Stimulated activated CD4-positive, alpha-beta T cell treated with anti-CD3 and anti-CD28 coated beads, Interleukin-12 subunit alpha, Interleukin-12 subunit beta, amount 100 ng/mL, for 4 hours (primary cell): ENCODE measurements around the gene ABHD16A.

Source experiments
- DNase-seq: peaks from one replicate; pipeline ENCODE4 v3.0.0-alpha.2; 2020

Gene ABHD16A

GRCh38 chr6:31702819-31703716 is at the start of gene ABHD16A:
ABHD16A (minus strand) TSS chr6:31703324; CDS start chr6:31703281, 43 bp downstream.
- DNase-seq = peak; percentile 95

GRCh38 chr6:31752739-31753319 is 49.7 kb upstream of the ABHD16A start:
- DNase-seq = no peak

GRCh38 chr6:31750411-31751022 is 47.4 kb upstream of the ABHD16A start:
- DNase-seq = no peak

- no peak for DNase-seq
Measured at GRCh38 chr6:31749301-31750036, 46.3 kb upstream of the ABHD16A start.

- DNase-seq = no peak
Measured at GRCh38 chr6:31744422-31744821, 41.3 kb upstream of the ABHD16A start.

- no peak for DNase-seq
Measured at GRCh38 chr6:31742894-31743293, 39.8 kb upstream of the ABHD16A start.

- no peak for DNase-seq
Measured at GRCh38 chr6:31741815-31742214, 38.7 kb upstream of the ABHD16A start.

- no peak for DNase-seq
Measured at GRCh38 chr6:31740397-31741223, 37.5 kb upstream of the ABHD16A start.

GRCh38 chr6:31739639-31740396 is 36.7 kb upstream of the ABHD16A start, which contains the start of gene MSH5:
MSH5 (plus strand) TSS chr6:31740005; CDS start chr6:31740467, 462 bp downstream.
- DNase-seq = peak; percentile 94

GRCh38 chr6:31737991-31738979 is 35.2 kb upstream of the ABHD16A start:
- DNase-seq = peak; percentile 40

GRCh38 chr6:31737315-31737990 is 34.3 kb upstream of the ABHD16A start:
- DNase-seq = no peak

- DNase-seq = no peak
Measured at GRCh38 chr6:31736768-31737314, 33.7 kb upstream of the ABHD16A start.

GRCh38 chr6:31736021-31736767 is 33.1 kb upstream of the ABHD16A start, which contains the start of gene CLIC1:
CLIC1 (minus strand) TSS chr6:31736530; CDS start chr6:31736300, 230 bp downstream.
- peak; percentile 78 for DNase-seq

- peak; percentile 30 for DNase-seq
Measured at GRCh38 chr6:31734821-31735406, 31.8 kb upstream of the ABHD16A start.

GRCh38 chr6:31734247-31734820 is 31.2 kb upstream of the ABHD16A start:
- DNase-seq = no peak

- no peak for DNase-seq
Measured at GRCh38 chr6:31733734-31734133, 30.6 kb upstream of the ABHD16A start.

- DNase-seq = no peak
Measured at GRCh38 chr6:31732029-31732428, 28.9 kb upstream of the ABHD16A start.
